GM12892 (cell line): Measurements from ENCODE around the gene ITFG1.

Experiments used
- POLR2A ChIP-seq: IDR thresholded peaks from 2 replicates; pipeline ENCODE4 v1.6.1; 2011; ENCODE audit warnings: low read depth, low read length, control low read depth
- POLR2AphosphoS5 ChIP-seq: IDR thresholded peaks from 2 replicates; pipeline ENCODE4 v1.6.1; 2011; ENCODE audit warnings: low read depth, low read length, control low read depth
- TAF1 ChIP-seq: IDR thresholded peaks from 2 replicates; pipeline ENCODE4 v1.6.1; 2011; ENCODE audit warnings: low read depth, mild to moderate bottlenecking, control low read depth, low read length, borderline replicate concordance

GRCh38 chr16:47449788-47450187 lies 11.1 kb downstream of the ITFG1 start:
- TF ChIP-seq POLR2A = no peak
- no peak for TF ChIP-seq POLR2AphosphoS5
- TF ChIP-seq TAF1 = no peak
